Mesenchymal stem cell (in vitro differentiated cells and primary cell): ENCODE measurements around the gene CAPZB.

Experiments used
- DNase-seq: peaks from one replicate; pipeline ENCODE4 v3.0.0-alpha.2; 2013
- H2AFZ ChIP-seq: one replicate; pipeline ENCODE4 v1.6.1; 2013; ENCODE audit warnings: low read depth, mild to moderate bottlenecking, control low read depth, inconsistent platforms, low read length, moderate library complexity
- H2AK5ac ChIP-seq: 2 replicates; pipeline ENCODE4 v1.6.1; 2013; ENCODE audit warnings: low read length, moderate library complexity, mild to moderate bottlenecking, inconsistent platforms; ENCODE audit not compliant: severe bottlenecking
- H2BK120ac ChIP-seq: one replicate; pipeline ENCODE4 v1.6.1; 2013; ENCODE audit warnings: low read depth, mild to moderate bottlenecking, inconsistent platforms, low read length, moderate library complexity
- H2BK12ac ChIP-seq, 2 experiments: one replicate each; pipeline ENCODE4 v1.6.1; 2013; ENCODE audit warnings: inconsistent platforms in 2 of 2, low read length in 2 of 2, mild to moderate bottlenecking in 2 of 2, moderate library complexity in 2 of 2, control low read depth in 1 of 2
- H2BK15ac ChIP-seq: one replicate; pipeline ENCODE4 v1.6.1; 2013; ENCODE audit warnings: mild to moderate bottlenecking, low read depth, inconsistent platforms; ENCODE audit not compliant: poor library complexity, severe bottlenecking
- H2BK5ac ChIP-seq: 2 replicates; pipeline ENCODE4 v1.6.1; 2013; ENCODE audit warnings: low read depth, mild to moderate bottlenecking, low read length, control low read depth, inconsistent platforms; ENCODE audit not compliant: poor library complexity, severe bottlenecking
- H3K14ac ChIP-seq, 2 experiments: one replicate each; pipeline ENCODE4 v1.6.1; 2013; ENCODE audit warnings: inconsistent platforms in 2 of 2, low read length in 2 of 2, control low read depth in 1 of 2, mild to moderate bottlenecking in 1 of 2, moderate library complexity in 1 of 2
- H3K18ac ChIP-seq, 2 experiments: one replicate each; pipeline ENCODE4 v1.6.1; 2013; ENCODE audit warnings: inconsistent platforms in 2 of 2, low read length in 2 of 2, control low read depth in 1 of 2, low read depth in 1 of 2, mild to moderate bottlenecking in 1 of 2
- H3K23ac ChIP-seq, 2 experiments: one replicate each; pipeline ENCODE4 v1.6.1; 2013; ENCODE audit warnings: inconsistent platforms in 2 of 2, low read length in 2 of 2, mild to moderate bottlenecking in 2 of 2, moderate library complexity in 2 of 2, control low read depth in 1 of 2
- H3K27ac ChIP-seq: 2 replicates; pipeline ENCODE4 v1.5.1; 2013; ENCODE audit warnings: mild to moderate bottlenecking, moderate library complexity, low read length, control low read depth, inconsistent platforms; ENCODE audit not compliant: poor library complexity, severe bottlenecking
- H3K27me3 ChIP-seq, 2 experiments: 2 replicates each; pipeline versions ENCODE4 v1.6.1 to v1.7.0; 2013; ENCODE audit warnings: low read length in 2 of 2, mild to moderate bottlenecking in 2 of 2, moderate library complexity in 2 of 2, control low read depth in 1 of 2, inconsistent platforms in 1 of 2; ENCODE audit not compliant: control insufficient read depth in 1 of 2, insufficient read depth in 1 of 2
- H3K36me3 ChIP-seq, 2 experiments: 2 replicates each; pipeline versions ENCODE4 v1.6.1 to v1.7.0; 2013; ENCODE audit warnings: low read length in 2 of 2, control low read depth in 1 of 2, inconsistent platforms in 1 of 2, low read depth in 1 of 2, mild to moderate bottlenecking in 1 of 2; ENCODE audit not compliant: insufficient read depth in 2 of 2, control insufficient read depth in 1 of 2
- H3K4ac ChIP-seq, 2 experiments: one replicate each; pipeline ENCODE4 v1.6.1; 2013; ENCODE audit warnings: inconsistent platforms in 2 of 2, low read length in 2 of 2, mild to moderate bottlenecking in 2 of 2, moderate library complexity in 2 of 2, control low read depth in 1 of 2, low read depth in 1 of 2
- H3K4me1 ChIP-seq: 2 replicates; pipeline ENCODE4 v1.6.1; 2013; ENCODE audit warnings: low read depth, low read length, control low read depth; ENCODE audit not compliant: control insufficient read depth, insufficient read depth
- H3K4me2 ChIP-seq: 2 replicates; pipeline ENCODE4 v1.6.1; 2013; ENCODE audit warnings: low read length, mild to moderate bottlenecking, inconsistent platforms; ENCODE audit not compliant: poor library complexity, severe bottlenecking
- H3K4me3 ChIP-seq, 2 experiments: 2 replicates each; pipeline versions ENCODE4 v1.5.1 to v1.7.0; 2013; ENCODE audit warnings: low read length in 2 of 2, mild to moderate bottlenecking in 2 of 2, control low read depth in 1 of 2, low read depth in 1 of 2; ENCODE audit not compliant: insufficient read depth in 1 of 2
- H3K79me1 ChIP-seq: replicated peaks from 2 replicates; pipeline ENCODE4 v1.6.1; 2013; ENCODE audit warnings: mild to moderate bottlenecking, control low read depth, low read length, inconsistent platforms; ENCODE audit not compliant: poor library complexity, severe bottlenecking
- H3K9ac ChIP-seq: 2 replicates; pipeline ENCODE4 v1.7.0; 2013; ENCODE audit warnings: mild to moderate bottlenecking, low read length, moderate library complexity
- H3K9me3 ChIP-seq: 2 replicates; pipeline ENCODE4 v1.7.0; 2013; ENCODE audit warnings: mild to moderate bottlenecking, low read length; ENCODE audit not compliant: control insufficient read depth
- H4K8ac ChIP-seq: one replicate; pipeline ENCODE4 v1.6.1; 2013; ENCODE audit warnings: inconsistent platforms, mild to moderate bottlenecking, low read length, moderate library complexity
- H4K91ac ChIP-seq: one replicate; pipeline ENCODE4 v1.6.1; 2013; ENCODE audit warnings: mild to moderate bottlenecking, low read length, inconsistent platforms
- WGBS: methylation state at CpG from one replicate; pipeline ENCODE4 v1.1.7; 2013; ENCODE audit warnings: mixed read lengths; 5-methylcytosine and 5-hydroxymethylcytosine counted together

CAPZB gene

DNA sequence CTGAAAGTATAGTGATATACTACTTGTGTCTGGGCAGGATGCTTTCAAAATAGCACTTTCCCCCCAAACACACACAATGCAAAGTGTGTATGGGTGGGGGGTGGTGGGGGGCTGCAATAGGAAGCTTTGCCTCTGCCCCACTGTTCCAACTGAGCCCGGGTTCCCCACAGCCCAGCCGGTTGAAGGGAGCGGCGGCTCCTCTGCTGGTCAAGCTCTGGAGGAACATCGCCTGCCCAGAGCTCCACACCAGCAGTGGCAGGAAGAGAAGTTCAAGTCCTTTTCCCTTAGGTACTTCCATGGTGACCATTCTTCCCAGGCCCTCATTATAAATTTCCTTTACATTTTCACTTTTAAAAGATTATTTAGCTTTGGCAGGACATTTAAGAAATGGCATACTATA is 74.9 kb downstream of the CAPZB start:
- Histone ChIP-seq H3K23ac (no peak overlapping the region), H3K27ac (no peak overlapping the region), H2BK120ac (no peak overlapping the region), H3K9me3 (no peaks in the 10 kb centered on the region), H4K8ac (no peak overlapping the region), H3K4me3 (no peak overlapping the region), H2BK12ac (no peak overlapping the region), H3K4me2 (no peak overlapping the region), H3K4ac (no peak overlapping the region), H3K27me3 (no peaks in the 10 kb centered on the region), H2AK5ac (no peak overlapping the region), H3K79me1 (peaks cover 42% of the 10 kb centered on the region), H3K14ac (no peak overlapping the region), H3K4me1 (peaks cover 10% of the 10 kb centered on the region), H2BK5ac (no peak overlapping the region), H2BK15ac (no peak overlapping the region), H3K9ac (no peak overlapping the region), H4K91ac (no peak overlapping the region), H2AFZ (no peak overlapping the region), H3K18ac (no peak overlapping the region), H3K36me3 (peaks cover 28 to 65% of the 10 kb centered on the region in 2 experiments)
- no peak for DNase-seq
- 98% methylated on average over 5 of the region's 5 CpGs for WGBS

DNA sequence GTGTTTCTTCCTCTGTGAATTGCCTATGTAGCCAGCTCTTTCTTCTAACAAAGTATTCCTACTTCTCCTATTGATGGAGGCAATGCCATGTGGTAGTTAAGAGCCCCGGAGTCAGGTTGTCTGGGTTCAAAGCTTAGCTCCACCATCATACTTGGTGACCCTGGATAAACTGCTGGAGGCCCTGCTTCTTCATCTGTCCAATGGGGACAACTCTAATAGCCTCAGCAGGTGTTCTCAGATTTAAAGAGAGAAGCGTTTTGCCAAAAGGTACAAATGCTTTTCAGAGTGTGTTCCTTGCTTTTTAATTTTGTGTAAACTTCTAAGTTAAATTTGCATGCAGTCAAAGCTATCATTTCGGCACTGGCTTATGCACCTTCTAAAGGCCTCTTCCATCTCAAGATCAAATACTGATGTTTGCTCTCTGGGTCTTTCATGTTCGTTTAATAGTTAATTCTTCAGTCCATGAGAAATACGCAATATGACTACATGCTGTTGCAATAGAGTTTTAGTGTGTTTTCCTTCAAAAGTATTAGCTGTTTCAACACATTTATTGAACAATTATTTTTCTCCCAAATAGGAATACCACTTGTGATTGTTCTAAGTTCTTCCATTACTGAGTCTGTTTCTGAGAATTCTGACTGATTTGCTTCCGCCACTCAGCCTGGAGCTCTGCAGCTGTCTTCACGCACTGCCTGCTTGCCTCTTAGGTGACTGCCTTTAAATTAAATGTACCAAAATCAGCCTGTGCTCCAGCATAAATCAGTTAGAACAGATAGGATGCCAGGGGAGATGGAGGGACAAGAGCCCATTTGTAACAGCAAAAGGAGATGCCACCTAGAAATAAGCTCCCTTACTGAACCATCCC is 75.6 kb downstream of the CAPZB start:
- Histone ChIP-seq H2AFZ (no peak overlapping the region), H2BK120ac (no peak overlapping the region), H2AK5ac (no peak overlapping the region), H2BK12ac (no peak overlapping the region), H3K79me1 (peaks cover 45% of the 10 kb centered on the region), H3K27ac (no peak overlapping the region), H3K14ac (no peak overlapping the region), H3K18ac (no peak overlapping the region), H3K27me3 (no peaks in the 10 kb centered on the region), H3K23ac (no peak overlapping the region), H3K9ac (no peak overlapping the region), H4K8ac (no peak overlapping the region), H2BK15ac (no peak overlapping the region), H3K9me3 (no peaks in the 10 kb centered on the region), H3K4me3 (no peak overlapping the region), H3K4ac (no peak overlapping the region), H3K4me2 (no peak overlapping the region), H3K4me1 (peaks cover 10% of the 10 kb centered on the region), H4K91ac (no peak overlapping the region), H3K36me3 (peaks cover 33 to 64% of the 10 kb centered on the region in 2 experiments), H2BK5ac (no peak overlapping the region)
- DNase-seq = no peak
- 95% methylated on average over 6 of the region's 7 CpGs for WGBS

DNA sequence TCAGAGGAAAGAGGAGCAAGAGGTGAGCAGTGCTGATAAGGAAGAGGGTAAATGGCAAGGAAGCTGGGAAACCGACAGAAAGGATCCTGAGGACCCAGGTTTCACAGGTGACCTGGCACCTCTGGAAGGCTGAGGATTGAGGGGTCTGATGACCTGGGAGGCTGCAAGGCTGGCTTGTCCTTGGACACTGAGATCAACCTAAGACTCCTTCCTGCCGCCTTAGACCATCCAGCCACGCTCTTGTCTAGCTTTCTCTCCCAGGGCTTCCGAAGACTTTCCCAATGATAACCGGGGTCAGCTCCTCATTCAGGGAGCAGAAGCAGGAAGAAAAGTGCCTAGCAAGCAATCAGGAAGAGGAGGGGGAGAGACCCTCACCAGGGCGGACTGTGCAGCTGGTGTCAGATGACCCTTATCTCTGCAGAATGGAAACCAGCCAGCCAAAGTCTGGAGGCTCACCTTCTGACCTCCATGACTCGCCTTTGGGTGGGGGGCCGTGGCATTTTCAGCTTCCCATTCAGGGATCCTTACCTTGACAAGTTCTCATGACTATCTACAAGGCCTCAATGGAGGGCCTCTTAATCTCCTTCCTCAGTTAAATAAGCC is 77.7 kb downstream of the CAPZB start:
- Histone ChIP-seq H3K18ac (no peak overlapping the region), H3K23ac (no peak overlapping the region), H3K27me3 (no peaks in the 10 kb centered on the region), H3K79me1 (peaks cover 49% of the 10 kb centered on the region), H4K8ac (no peak overlapping the region), H3K36me3 (peaks cover 41 to 74% of the 10 kb centered on the region in 2 experiments), H3K4ac (no peak overlapping the region), H3K9me3 (no peaks in the 10 kb centered on the region), H3K9ac (no peak overlapping the region), H2AFZ (no peak overlapping the region), H2BK120ac (no peak overlapping the region), H3K4me3 (no peak overlapping the region), H3K27ac (no peak overlapping the region), H2BK5ac (no peak overlapping the region), H2BK15ac (no peak overlapping the region), H4K91ac (no peak overlapping the region), H3K14ac (no peak overlapping the region), H2AK5ac (no peak overlapping the region), H2BK12ac (no peak overlapping the region), H3K4me2 (no peak overlapping the region), H3K4me1 (peaks cover 12% of the 10 kb centered on the region)
- WGBS = 84% methylated on average over 8 of the region's 8 CpGs
- no peak for DNase-seq

GRCh38 chr1:19406680-19407079 is 78.7 kb downstream of the CAPZB start:
- 98% methylated on average over 5 of the region's 5 CpGs for WGBS
- H3K4me1 ChIP-seq = peaks cover 14% of the 10 kb centered on the region
- H3K9me3 ChIP-seq = no peaks in the 10 kb centered on the region
- H3K36me3 ChIP-seq = peaks cover 41 to 73% of the 10 kb centered on the region in 2 experiments
- no peak overlapping the region for H4K8ac ChIP-seq
- no peaks in the 10 kb centered on the region for H3K27me3 ChIP-seq
- no peak overlapping the region for H3K4ac ChIP-seq
- no peak overlapping the region for H3K4me3 ChIP-seq
- no peak for DNase-seq
- no peak overlapping the region for H3K23ac ChIP-seq
- H2BK120ac ChIP-seq = no peak overlapping the region
- no peak overlapping the region for H3K14ac ChIP-seq
- H2AFZ ChIP-seq = no peak overlapping the region
- no peak overlapping the region for H2BK5ac ChIP-seq
- H3K18ac ChIP-seq = no peak overlapping the region
- H3K9ac ChIP-seq = no peak overlapping the region
- H2BK12ac ChIP-seq = no peak overlapping the region
- H2BK15ac ChIP-seq = no peak overlapping the region
- no peak overlapping the region for H3K4me2 ChIP-seq
- H3K27ac ChIP-seq = no peak overlapping the region
- peaks cover 54% of the 10 kb centered on the region for H3K79me1 ChIP-seq
- H4K91ac ChIP-seq = no peak overlapping the region
- H2AK5ac ChIP-seq = no peak overlapping the region
